Gastroesophageal sphincter (tissue), 4 donors: Measurements from ENCODE around the gene ADAM21. TPM values are rescaled to one million over a fixed set of nuclear protein-coding genes. Genes with fewer than 3 reads are reported as not detected.
A peak's percentile ranks its signal among the peaks of the same experiment; 100 is the strongest.
"Not testable (repeated sequence)": the region's sequence is repeated elsewhere in the genome, so short reads cannot be mapped to it uniquely, and the experiment has no call there.

Source experiments
- ATAC-seq: fragments of 150-250 bp; one replicate; pipeline ENCODE4 v1.9.1; 2016; ENCODE audit warnings: mild to moderate bottlenecking, moderate library complexity
- H3K27ac ChIP-seq, 4 donors: fragments of 200-600 bp; sonication (generic) in 3 of 4; 1 replicate in 3 of 4; 2 replicates in 1 of 4; pipeline ENCODE4 v1.5.1; 2016 to 2019
- H3K27me3 ChIP-seq: fragments of 200-600 bp; sonication (generic); one replicate; pipeline ENCODE4 v1.5.1; 2019
- H3K36me3 ChIP-seq, 2 donors: fragments of 200-600 bp; sonication (generic); one replicate each; pipeline ENCODE4 v1.5.1; 2019; ENCODE audit warnings: control low read depth in 1 of 2
- H3K4me1 ChIP-seq, 3 donors: fragments of 200-600 bp; sonication (generic); 1 replicate in 2 of 3; 2 replicates in 1 of 3; pipeline ENCODE4 v1.5.1; 2016 to 2019; ENCODE audit warnings: control low read depth in 2 of 3
- H3K4me3 ChIP-seq, 2 donors: fragments of 200-600 bp; sonication (generic); one replicate each; pipeline ENCODE4 v1.5.1; 2019; ENCODE audit warnings: mild to moderate bottlenecking in 1 of 2, moderate library complexity in 1 of 2
- H3K9me3 ChIP-seq, 3 donors: fragments of 200-600 bp; sonication (generic); one replicate each; pipeline ENCODE4 v1.5.1; 2017 to 2019; ENCODE audit warnings: control low read depth in 2 of 3
- EP300 ChIP-seq: sonication (generic); formaldehyde crosslinking; IDR thresholded peaks from one replicate; pipeline ENCODE4 v1.6.1; 2017; ENCODE audit warnings: antibody characterized with exemption, mild to moderate bottlenecking
- POLR2A ChIP-seq, 2 donors: fragments of 450-650 bp; IDR thresholded peaks; one replicate each; pipeline ENCODE4 v1.6.1; 2017; ENCODE audit warnings: antibody characterized with exemption in 2 of 2, mild to moderate bottlenecking in 2 of 2, moderate library complexity in 1 of 2
- POLR2AphosphoS5 ChIP-seq: sonication (generic); formaldehyde crosslinking; IDR thresholded peaks from one replicate; pipeline ENCODE4 v1.6.1; 2017; ENCODE audit warnings: antibody characterized with exemption
- WGBS, 2 donors: methylation state at CpG; one replicate each; pipeline ENCODE4 v1.1.5; 2018; ENCODE audit warnings: low coverage in 1 of 2; 5-methylcytosine and 5-hydroxymethylcytosine counted together
- total RNA-seq, 4 donors: library from RNA; depleted of rRNA; stranded (reverse); fragments of >200 nt; gene quantifications; one replicate each; pipeline ENCODE4 v1.1.0, GENCODE V29; 2016
- TF ChIP-seq, protein P1 (sequence below), 4 experiments: fragments of 200-600 bp in 2 of 4; fragments of 450-650 bp in 2 of 4; sonication (generic) in 1 of 4; IDR thresholded peaks; one replicate each; pipeline ENCODE4 v1.5.1; 2017 to 2019; ENCODE audit warnings: antibody characterized with exemption in 4 of 4, mild to moderate bottlenecking in 2 of 4, moderate library complexity in 2 of 4

The ADAM21 gene
- total RNA-seq, 4 donors from 2014 or later, result 0.12 to 0.13 TPM; not detected in 2

DNA sequence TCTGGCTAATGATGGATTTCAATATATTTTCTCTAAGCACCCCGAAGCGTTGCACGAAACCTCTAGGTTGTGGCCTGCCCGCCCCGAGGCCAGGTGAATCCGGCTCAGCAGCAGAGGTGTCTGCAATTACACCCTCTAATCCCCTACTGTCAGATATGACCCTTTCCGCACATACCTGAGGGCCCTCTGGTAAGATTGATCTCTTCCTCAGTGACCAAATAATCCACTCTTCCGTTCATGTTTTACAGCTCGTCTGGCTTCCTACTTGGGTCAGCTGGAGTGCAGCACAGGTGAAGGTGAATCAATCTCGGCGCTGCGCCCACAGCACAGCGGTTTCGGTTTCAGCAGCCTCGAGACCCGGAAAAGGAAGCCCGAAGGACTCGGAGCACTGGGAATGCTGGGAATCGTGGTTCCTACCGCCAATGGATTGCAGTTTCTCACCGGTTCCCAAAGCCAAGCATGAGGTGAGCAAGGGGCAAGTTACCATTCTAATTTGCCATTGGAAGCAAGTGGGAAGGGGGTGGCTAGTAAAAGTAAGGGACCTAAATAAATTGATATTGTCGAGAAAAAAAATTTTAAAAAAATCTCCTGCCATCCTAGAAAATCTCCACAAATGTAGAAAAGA, 35.1 kb upstream of the ADAM21 start, which contains the start of gene SYNJ2BP:
SYNJ2BP (minus strand) TSS at position 366 of the 625 bp plus-strand sequence; CDS start at position 239, 127 bp downstream.
- no peaks in the 10 kb centered on the region for H3K9me3 ChIP-seq
- ATAC-seq, result peak; percentile 76
- WGBS, 2 donors, result 0% methylated on average over 12 to 19 of the region's 22 CpGs

DNA sequence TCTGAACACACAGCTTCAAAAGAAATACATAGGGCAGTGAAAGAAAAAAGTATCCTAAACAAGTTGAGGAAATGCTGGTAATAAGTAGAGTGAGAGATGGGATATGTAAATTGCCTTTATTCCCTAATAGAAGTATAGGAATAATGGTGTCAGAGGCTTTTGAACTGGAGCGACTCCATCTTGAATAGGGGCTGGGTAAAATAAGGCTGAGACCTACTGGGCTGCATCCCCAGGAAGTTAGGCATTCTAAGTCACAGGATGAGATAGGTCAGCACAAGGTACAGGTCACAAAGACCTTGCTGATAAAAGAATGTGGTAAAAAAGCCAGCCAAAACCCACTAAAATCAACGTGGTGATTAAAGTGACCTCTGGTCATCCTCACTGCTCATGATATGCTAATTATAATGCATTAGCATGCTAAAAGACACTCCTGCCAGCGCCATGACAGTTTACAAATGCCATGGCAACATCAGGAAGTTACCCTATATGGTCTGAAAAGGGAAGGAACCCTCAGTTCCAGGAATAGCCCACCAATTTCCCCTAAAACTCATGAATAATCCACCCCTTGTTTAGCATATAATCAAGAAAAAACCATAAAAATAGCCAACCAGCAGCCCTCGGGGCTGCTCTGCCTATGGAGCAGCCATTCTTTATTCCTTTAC, 32.6 kb upstream of the ADAM21 start:
- H3K27me3 ChIP-seq, H3K9me3 ChIP-seq, ATAC-seq, H3K4me3 ChIP-seq, H3K36me3 ChIP-seq, H3K27ac ChIP-seq: not testable (repeated sequence)
- 57 to 59% methylated on average over 4 of the region's 4 CpGs for WGBS, 2 donors
- peaks cover 0 to 20% (median 5%) of the 10 kb centered on the region in 3 donors for H3K4me1 ChIP-seq

More for the DNA sequence above, 35.1 kb upstream of the ADAM21 start, which contains the start of gene SYNJ2BP:
- Histone ChIP-seq H3K4me1 (peaks cover 0 to 27% (median 5%) of the 10 kb centered on the region in 3 donors), H3K36me3 (peaks cover 0 to 6% of the 10 kb centered on the region in 2 donors), H3K27me3 (no peaks in the 10 kb centered on the region), H3K4me3 (peak within 1 kb of the TSS; percentile 75 to 86), H3K27ac (peak within 1 kb of the TSS in 3 of 4 donors; percentile 21 to 78 (median 71))
- TF ChIP-seq EP300, result no peak
- TF ChIP-seq, protein P1, sequence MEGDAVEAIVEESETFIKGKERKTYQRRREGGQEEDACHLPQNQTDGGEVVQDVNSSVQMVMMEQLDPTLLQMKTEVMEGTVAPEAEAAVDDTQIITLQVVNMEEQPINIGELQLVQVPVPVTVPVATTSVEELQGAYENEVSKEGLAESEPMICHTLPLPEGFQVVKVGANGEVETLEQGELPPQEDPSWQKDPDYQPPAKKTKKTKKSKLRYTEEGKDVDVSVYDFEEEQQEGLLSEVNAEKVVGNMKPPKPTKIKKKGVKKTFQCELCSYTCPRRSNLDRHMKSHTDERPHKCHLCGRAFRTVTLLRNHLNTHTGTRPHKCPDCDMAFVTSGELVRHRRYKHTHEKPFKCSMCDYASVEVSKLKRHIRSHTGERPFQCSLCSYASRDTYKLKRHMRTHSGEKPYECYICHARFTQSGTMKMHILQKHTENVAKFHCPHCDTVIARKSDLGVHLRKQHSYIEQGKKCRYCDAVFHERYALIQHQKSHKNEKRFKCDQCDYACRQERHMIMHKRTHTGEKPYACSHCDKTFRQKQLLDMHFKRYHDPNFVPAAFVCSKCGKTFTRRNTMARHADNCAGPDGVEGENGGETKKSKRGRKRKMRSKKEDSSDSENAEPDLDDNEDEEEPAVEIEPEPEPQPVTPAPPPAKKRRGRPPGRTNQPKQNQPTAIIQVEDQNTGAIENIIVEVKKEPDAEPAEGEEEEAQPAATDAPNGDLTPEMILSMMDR (IDR thresholded peaks at IDR 0.05), result peak in 1 of 4 experiments; percentile 7
- peak; percentile 36 for TF ChIP-seq POLR2AphosphoS5

DNA sequence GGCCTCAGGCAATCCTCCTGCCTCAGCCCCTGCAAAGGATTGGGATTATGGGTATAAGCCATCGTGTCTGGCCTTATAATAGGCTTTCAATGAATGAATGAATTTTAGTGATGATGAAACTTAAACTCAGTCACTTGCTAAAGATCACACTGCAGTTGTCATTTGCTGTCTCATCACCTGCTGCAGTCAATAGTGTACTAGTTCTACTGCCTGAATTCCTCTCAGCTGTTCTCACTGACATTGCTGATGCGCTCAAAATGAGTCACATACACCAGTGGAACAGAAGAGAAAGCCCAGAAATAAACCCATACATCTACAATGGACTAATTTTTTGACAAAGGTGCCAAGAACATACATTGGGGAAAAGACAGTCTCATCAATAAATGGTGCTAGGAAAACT, 29.4 kb upstream of the ADAM21 start:
- no peak for TF ChIP-seq POLR2AphosphoS5
- TF ChIP-seq, protein P1 (IDR thresholded peaks at IDR 0.05), result no peak
- no peak for TF ChIP-seq POLR2A (IDR thresholded peaks at IDR 0.05)
- TF ChIP-seq EP300, result no peak
- Histone ChIP-seq H3K27ac (no peak overlapping the region), H3K4me1 (no peaks in the 10 kb centered on the region), H3K9me3 (no peaks in the 10 kb centered on the region), H3K36me3 (no peaks in the 10 kb centered on the region), H3K4me3 (no peak overlapping the region), H3K27me3 (no peaks in the 10 kb centered on the region)
- no peak for ATAC-seq
- WGBS, 2 donors, result 80 to 94% methylated on average over 2 of the region's 2 CpGs

DNA sequence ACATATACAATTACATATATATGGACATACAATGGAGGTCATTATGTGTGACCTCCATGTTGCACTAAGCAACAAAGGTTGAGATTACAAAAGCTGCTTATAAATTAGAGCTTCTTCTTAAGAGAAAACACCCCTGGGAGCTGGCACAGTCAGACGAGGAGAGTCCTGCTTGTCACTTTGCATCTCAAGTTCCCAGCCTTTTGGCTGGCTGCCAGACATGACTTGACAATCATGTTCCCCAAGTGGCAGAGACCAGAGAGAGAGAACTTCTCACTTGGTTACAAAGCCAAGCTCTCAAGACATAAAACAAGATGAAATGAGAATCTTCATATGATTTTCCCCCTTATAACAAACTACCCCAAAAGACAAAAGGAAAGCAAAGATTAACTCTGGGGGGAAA, 26.6 kb upstream of the ADAM21 start:
- Histone ChIP-seq H3K27ac (no peak overlapping the region), H3K9me3 (no peaks in the 10 kb centered on the region), H3K27me3 (no peaks in the 10 kb centered on the region), H3K4me3 (no peak overlapping the region), H3K4me1 (no peaks in the 10 kb centered on the region), H3K36me3 (no peaks in the 10 kb centered on the region)
- no peak for ATAC-seq
- TF ChIP-seq, protein P1 (IDR thresholded peaks at IDR 0.05), result no peak
- no peak for TF ChIP-seq POLR2AphosphoS5
- no peak for TF ChIP-seq POLR2A (IDR thresholded peaks at IDR 0.05)
- no peak for TF ChIP-seq EP300
- WGBS, 2 donors, result 0 to 38% methylated on average over 1 of the region's 1 CpG

DNA sequence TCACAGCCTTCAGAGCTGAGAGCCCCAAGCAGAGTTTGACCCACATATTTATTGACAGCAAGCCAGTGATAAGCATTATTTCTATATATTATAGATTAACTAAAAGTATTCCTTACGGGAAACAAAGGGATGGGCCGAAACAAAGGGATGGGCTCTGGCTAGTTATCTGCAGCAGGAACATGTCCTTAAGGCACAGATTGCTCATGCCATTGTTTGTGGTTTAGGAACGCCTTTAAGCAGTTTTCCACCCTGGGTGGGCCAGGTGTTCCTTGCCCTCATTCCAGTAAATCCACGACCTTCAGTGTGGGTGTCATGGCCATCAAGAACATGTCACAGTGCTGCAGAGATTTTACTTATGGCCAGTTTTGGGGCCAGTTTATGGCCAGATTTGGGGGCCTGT, 25.4 kb upstream of the ADAM21 start:
- H3K4me1 ChIP-seq, H3K4me3 ChIP-seq, H3K27ac ChIP-seq, H3K36me3 ChIP-seq, H3K27me3 ChIP-seq, ATAC-seq: not testable (repeated sequence)
- WGBS, 2 donors, result 62% methylated on average over 4 of the region's 4 CpGs; no CpG with 5 or more reads in 1 of the 2 donors
- peaks cover 0 to 11% (median 0%) of the 10 kb centered on the region in 3 donors for H3K9me3 ChIP-seq

DNA sequence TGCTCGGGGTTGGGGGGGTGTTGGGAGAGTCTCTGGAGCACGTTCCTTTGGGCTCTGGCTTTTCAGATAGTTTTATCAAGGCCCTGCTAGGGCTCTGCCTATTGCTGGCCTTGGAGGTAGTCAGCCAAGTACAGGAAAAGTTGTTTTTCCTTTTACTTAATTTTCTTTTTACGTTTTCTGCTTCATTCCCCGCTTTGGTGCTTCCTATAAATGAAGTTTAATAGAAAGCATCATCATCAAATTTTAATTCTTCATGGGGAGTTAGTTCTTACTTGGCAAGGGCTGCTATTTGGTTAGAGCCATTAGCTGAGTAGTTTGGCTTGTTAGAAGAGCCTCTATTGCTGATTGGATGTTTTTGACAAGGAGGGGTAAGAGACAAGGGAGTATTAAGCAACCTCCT, 15.1 kb upstream of the ADAM21 start:
- Histone ChIP-seq H3K36me3 (no peaks in the 10 kb centered on the region), H3K27me3 (no peaks in the 10 kb centered on the region), H3K4me3 (no peak overlapping the region), H3K9me3 (peaks cover 0 to 58% (median 0%) of the 10 kb centered on the region in 3 donors), H3K27ac (no peak overlapping the region), H3K4me1 (no peaks in the 10 kb centered on the region)
- ATAC-seq, result no peak
- TF ChIP-seq, protein P1 (IDR thresholded peaks at IDR 0.05), result no peak
- TF ChIP-seq EP300 (no peak), POLR2AphosphoS5 (no peak)
- WGBS, 2 donors, result 22 to 76% methylated on average over 2 to 4 of the region's 4 CpGs
